ENCODE results near the gene IL1A.

IL1A gene

DNA sequence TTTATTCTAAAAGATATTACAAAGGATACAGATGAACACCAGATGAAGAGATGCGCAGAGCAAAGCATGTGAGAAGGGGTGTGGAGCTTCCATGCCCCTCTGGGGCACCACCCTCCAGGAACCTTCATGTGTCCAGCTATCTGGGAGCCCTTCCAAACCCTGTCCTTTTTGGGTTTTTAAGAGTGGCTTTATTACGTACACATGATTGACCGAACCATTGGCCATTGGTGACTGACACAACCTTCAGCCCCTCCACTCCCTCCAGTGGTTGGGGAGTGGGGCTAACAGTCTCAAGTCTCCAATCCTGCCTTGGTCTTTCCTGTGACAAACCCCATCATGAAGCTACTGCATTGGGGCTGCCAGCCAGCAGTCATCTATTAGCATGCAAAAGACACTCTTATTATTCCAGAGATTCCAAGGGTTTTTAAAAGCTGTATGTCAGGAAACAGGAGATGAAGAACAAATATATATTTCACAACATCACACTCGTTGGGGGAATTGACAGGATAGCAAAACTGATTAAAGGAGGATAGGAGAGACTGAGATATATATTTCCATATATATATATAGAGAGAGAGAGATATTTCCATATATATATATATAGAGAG, 32.9 kb upstream of the IL1A start:
- no peak for DNase-seq

DNA sequence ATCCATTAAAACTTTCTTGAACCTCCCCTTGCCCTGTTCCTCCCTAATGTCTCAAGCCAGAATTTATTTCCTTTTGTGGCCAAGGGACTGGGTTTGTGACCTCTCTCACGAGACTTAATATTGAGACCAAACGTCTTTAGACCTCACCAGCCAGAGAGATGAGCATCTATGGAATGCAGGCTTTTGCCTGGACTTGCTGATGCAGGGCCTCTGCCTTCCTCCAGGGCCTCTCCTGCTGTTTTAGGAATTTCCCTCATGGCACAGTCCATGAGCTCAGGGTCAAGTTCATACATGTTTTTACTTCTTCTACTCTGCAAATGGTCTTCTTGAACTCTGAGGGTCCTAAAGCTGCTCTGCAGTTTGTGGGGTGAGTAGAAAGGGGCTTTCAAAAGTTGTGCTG, 30.0 kb upstream of the IL1A start:
- DNase-seq, result no peak

DNA sequence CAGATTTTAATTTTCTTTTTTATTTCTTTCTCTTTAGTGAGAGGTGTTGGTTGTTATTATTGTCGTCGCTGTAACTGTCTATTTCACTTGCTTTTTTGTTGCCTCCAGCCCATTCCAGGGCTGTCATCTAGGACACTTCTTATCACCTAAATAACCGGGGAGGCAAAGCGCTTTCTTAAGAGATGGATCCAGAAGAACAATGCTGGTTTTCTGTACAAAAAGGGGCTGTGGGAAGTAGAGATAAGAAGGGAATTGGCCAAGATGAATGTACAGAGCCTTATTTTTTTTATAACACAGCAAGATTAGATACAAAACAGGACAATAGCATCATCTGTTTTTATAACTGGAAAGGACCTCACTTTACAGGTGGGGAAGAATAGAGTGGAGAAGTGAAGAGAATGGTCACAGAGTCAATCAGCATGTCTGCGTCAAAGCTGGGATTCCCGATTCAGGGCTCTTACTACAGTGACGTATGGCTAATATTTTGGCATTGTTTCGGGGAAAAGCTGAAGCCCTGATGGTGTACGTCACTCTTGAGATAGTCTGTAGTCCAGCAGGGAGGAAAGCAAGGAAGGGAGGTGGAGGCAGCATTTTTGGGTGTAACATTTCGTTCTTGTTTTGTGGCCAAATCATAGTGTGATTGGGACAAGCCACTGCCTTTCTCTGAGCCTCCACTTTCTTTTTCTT, 29.1 kb upstream of the IL1A start:
- no peak for DNase-seq

DNA sequence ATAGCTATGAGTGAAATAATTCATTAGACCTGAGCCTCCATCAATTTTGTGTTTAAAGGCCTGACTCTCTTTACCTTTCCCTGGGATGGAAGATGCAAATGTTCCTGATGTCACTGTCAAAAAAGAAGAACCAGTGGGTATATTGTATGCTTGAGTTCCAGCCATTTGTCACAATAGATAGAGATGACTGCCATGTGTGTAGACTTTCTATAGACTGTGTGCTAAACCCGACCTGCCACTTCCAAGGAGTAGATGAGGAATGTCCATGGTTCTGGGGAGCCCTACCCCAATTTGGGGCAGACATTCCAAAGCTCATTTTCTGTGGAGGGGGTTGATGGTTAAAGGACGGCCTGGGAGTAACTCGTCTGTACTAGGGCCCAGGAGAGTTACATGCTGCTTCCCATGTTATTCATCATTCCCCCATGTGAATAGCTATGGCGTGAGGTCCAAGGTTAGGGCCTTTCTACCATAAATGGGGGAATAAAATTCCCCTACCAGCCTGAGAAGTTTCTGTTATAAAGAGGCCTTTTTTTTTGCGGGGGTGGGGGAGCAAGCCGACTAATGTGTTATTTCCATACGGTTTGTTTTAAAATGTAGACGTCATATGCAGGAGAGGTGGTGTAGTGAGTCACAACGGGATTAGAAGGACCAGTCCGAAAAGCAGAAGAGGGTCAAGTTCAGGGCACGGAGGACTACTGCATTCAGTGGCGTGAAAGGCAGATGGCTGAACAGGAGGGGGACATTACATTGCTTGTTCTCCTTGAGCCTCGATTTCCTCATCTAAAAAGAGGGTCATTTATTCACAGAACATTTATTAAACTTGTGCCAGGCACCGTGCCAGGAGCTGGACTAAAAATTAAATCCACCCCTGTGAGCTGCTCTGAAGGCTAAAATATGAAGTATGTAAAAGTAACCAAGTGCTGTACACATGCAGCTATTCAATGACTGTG, 28.3 kb upstream of the IL1A start:
- DNase-seq, result no peak

DNA sequence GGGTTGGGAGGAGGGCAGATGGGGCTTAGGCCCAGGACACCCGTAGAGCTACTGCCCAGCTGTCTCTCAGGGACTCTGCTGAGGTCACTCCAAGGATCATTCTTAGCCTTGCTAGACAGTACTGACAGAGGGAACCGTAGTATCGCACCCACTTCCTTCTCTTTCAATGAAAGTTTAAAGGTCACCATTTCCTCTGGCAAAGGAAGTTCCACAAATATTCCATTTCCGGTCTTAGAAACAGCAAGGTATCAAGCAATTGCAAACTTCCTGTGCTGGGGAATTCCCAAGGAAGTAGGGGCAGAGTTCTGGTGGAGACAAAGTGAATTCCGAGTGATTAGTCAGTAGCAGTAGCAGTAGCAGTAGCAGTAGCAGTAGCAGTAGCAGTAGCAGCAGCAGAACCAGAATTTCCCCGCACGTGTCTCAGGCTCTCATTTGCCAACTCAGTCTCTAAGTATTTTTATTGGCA, 27.6 kb upstream of the IL1A start:
- no peak for DNase-seq

DNA sequence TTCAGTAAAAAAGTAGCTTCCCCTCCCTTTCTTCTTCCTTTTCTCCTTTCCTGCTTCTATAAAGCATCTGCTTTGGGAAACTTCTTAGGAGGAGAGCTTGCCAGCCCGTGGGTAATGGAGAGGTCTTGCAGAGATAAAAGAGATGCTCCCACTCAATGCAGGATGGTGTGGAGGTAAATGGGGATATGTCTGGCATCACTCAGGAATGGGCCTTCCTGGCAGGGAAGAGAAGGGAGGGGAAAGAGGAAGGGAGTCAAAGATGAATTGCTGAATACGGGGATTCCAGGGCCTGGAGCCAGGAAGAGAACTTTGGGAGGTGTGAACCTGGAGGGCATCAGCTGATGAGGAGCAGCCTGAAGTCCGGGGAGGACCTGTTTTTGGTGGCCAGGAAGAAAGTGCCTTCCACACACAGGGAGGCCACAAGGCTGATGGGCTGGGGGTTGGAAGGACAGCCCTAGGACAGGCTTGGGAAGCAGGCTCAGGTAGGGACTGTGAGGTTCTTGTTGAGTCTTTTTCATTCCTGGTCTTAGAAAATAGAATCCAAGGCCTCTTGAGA, 27.1 kb upstream of the IL1A start:
- no peak for DNase-seq

DNA sequence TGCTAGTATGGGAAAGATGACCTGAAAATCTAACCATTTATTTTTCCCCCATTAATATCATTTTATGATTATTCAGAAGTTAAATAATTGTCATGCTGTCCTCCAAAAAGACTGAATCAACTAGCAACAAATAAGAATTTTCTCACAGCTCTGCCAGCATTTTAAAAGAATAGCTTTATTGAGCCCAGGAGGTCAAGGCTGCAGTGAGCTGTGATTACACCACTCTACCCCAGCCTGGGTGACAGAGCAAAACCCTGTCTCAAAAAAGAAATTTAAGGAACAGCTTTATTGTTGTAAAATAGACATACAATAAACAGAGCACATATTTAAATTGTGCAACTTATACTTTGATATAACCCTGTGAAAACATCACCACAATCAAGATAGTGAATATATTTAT, 24.8 kb upstream of the IL1A start:
- DNase-seq, result no peak

DNA sequence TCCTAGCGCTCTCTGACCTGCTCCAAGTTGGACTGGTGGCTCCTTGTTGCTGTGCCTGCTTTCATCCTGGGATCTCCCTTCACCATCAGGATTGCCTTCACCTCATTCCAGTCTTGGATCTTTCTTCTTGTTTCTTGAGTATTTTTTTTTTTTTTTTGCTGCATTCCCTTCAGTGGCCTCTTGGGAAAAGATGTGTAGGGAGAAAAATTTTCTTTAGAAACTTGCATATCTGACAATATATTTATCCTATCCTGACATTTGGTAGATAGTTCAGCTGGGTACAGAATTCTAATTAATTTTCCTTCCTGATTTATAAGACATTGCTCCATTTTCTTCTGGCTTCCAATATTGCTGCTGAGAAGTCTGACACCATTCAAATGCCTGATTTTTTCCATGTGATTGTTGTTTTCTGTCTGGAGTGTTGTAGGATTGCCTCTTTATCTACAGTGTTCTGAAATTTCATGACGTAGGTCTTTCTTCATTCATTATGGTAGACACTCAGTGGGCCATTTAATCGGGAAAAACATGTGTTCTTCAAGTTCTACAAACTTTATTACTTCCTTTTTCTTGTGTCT, 23.0 kb upstream of the IL1A start:
- DNase-seq, result no peak

DNA sequence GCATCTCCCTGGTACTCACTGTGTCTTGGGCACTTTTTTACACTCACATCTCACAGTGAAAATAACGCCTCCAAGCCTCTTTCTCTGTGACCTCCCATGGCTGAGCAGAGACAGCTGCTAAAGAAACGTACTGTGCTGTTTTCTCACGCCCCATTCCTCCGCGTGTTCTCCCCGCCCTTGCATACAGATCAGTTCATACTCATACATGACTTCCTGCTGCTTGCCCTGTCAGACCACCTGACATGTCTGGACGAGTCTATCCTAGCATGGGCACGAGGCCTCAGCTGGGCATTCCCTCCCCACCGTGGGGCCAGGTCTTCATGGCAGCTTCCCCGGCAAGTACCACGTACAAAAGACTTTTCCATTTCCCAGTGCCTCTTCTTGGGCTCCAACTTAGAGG, 21.2 kb upstream of the IL1A start:
- no peak for DNase-seq

DNA sequence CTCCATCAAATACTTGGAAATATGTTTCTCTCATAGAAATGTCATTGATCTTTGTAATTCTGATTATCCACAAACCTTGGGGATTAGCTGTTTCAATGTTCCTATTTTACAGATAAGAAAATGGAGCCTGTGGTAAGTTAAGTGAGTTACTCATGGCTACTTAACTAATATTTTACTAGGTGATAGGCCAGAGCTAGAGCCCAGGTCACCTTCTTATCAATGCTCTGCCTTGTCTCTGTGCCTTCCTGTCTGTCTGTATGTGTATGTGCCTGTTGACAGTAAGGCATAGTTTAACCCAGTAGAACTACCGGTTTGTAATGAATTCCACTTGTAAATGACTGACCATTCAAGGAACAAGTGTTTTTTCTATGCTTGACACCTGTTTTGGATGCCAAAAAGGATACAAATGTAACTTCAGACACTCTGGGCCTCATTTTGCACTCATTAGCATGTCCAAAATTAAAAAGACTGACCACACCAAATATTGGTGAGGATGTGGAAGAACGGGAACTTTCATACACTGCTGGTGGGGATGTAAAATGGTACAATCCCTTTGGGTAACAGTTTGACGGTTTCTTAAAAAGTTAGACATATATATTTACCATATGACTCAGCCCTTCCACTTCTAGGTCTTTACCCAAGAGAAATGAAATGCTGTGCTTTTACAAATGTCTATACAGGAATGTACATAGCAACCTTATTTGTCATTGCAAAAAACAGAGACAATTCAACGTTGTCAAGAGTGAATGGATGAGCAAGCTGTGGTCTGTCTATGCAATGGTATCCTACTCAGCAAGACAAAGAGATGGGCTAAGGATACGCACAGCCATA, 19.6 kb upstream of the IL1A start:
- DNase-seq, result no peak

DNA sequence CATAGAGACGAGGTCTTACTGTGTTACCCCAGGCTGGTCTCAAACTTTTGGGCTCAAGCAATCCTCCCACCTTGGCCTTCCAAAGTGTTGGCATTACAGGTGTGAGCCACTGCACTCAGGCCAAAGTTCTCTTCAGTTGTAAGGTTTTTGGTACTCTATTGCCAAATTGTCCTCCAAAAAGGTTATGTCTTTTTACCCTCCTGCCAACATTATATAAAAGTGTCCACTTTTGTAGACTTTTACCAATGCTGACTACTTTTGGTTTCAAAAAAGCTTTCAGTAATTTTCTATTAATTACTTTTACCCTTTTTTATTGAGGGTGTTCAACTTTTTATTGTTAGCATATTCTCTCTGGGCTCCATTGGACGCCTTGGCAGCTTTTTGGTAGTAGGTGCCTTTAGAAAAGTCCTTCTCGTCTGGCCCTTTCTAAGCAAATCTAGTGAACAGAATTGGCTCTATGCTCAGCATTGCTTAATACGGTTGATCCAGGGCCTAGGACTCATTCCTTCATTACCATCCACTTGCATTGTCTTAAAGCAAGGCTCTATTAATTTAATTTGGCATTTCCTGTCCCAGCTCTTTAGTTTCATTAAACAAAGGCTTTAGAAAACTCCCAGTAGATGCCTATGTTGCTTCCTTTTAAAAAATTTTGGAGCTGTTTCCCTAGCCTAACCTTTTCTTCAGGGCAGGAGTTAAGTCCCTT, 16.7 kb upstream of the IL1A start:
- DNase-seq, result no peak

DNA sequence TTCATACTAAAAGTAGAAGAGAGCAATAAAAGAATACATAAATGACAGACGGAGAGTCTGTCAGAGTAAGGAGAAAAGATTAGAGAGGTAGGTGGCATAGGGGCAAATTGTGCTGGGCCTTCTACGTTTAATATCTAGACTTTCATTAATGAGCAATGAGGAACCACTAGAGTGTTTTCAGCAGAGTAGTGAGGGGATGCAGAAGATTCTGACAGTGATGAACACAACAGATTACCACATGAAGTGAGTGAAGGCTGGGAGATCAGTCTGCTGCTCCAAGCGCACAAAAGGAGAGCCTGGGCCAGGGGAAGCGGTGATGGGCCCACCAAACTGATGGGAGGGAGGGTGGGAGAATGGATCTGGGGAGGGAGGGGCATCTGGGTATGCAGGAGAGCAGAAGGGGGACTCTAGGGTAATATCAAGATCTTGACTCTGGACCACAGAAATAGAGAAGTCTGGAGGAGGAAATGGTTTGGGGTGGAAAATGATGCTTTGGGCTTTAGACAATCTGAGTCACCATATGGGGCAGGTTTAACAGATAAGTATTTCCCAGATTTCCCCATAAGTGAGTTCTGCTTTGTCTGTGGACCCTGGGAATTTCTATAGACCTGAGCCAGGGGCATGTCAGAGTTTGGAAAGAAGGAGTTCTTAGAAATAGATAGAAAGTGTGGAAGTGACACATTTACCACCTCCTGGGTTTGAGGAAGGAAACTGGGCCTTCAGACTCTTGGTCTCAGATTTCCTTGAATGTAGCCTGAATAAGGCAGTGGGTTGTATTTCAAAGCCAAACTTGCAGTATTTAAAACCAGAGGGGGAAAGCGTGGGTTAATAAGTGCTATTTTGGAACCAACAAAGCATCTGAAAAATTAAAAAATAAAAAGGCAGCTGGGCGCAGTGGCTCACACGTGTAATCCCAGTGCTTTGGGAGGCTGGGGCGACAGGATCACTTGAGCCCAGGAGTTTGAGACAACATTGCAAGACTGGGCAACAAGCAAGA, 15.0 kb upstream of the IL1A start:
- DNase-seq, result no peak

DNA sequence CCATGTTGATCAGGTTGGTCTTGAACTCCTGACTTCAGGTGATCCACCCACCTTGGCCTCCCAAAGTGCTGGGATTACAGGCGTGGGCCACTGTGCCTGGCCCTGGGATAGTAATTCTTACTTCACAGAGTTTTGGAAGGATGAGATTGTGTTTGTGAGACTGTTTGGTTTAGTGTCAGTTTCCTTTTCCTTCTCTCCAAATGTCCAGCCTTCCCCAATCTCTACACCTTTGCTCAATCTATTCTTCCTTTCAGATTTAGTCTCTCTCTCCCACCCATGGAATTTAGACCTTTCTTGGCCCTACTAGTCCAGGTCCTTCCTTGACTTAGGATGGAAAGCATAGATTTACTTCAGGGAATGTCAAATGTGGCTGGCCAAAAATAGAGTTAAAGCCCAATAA, 12.2 kb upstream of the IL1A start:
- DNase-seq, result no peak

DNA sequence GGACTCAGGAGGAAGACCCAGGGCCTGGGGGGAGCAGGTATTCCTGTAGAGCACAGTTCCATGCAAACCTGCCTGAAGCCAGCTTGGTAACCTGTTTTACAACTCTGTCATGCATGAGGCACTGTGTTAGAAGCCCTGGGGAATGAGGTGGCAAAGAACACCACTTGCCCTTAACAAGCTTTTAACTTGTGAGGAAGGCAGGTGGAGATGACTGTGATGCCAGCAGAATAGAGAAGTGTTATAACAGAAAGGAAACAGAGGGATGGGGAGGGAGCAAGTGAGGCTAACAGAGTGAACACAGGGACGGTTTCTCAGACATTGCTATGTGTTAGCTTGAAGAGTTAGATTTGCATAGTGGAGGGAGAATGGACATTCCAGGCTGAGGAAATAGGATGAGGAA, 11.5 kb upstream of the IL1A start:
- DNase-seq, result no peak

DNA sequence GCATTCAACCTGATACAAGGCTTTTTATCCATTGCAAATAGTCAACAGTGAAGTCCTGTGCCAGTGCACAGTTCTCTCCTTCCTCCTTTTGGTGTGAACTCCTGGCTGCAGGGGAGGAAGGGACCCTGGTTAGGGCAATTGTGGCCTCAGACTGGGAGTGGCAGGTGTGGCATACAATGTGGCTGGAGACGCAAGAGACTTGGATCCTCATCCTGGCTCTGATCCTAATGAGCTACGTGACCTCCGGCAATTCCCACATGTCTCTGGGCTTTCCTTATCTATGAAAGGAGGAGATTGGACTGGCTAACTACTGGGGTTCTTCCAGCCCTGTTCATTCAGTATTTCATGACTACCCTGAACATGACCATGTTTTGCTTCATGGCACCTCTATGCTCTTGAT, 10.5 kb upstream of the IL1A start:
- DNase-seq, result no peak

DNA sequence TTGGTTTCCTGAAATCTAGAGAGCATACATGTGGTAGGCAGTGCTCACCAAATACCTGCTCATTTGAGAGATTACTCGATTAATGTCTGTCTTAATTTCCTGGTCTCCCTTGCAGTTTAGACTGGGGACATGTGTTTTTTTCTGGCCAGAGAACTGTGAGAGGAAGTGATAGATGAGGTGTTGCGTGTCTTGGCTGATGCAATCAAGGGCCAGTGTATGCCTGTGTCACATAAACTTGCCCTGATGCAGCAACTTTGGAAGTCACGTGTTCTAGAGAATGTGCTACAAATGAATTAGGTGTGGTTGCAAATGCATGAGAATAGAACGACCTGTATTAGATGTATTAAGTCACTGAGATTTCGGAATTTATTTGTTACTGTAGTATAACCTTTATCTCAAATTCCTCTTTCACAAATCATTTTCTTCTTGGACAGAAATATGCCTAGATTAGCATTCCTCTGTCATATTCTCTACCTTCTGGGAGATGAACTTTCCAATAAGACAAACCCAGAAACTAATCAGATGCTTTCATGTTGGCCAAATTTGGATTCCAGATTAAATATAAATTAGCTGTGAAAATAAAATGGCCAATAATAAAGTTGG, 9.9 kb upstream of the IL1A start:
- no peak for DNase-seq

DNA sequence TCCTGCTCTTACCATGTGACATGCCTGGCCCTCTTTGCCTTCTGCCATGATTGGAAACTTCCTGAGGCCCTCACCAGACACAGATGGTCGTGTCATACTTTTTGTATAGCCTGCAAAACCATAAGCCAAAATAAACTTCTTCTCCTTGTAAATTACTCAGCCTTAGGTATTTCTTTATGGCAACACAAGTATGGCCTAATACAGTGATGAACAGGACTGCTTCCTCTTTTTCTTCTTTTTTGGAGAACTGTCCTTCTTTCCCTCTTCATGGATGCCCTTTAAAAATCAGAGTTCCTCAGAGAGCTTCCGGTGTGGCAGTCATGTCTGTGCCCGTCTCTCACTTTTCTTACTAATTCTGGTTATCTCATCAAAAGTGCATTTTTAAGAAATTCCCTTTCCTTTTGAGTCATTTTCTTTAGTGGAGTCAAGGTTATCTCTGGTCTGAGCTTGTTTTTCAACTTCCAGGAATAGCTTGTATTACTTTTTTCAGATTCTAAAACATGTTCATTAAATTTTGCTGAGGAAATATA, 9.2 kb upstream of the IL1A start:
- no peak for DNase-seq

DNA sequence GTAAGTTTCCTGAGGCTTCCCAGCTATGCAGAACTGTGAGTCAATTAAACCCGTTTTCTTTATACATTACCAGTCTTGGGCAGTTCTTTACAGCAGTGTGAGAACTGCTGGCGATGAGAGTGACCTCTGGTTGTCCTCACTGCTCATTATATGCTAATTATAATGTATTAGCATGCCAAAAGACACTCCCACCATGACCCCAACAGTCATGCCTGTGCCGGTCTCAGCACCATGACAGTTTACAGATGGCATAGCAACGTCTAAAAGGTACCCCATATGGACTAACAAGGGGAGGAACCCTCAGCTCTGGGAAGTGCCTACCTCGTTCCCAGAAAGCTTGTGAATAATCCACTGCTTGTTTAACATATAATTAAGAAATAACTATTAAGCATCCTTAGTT, 8.1 kb upstream of the IL1A start:
- no peak for DNase-seq

DNA sequence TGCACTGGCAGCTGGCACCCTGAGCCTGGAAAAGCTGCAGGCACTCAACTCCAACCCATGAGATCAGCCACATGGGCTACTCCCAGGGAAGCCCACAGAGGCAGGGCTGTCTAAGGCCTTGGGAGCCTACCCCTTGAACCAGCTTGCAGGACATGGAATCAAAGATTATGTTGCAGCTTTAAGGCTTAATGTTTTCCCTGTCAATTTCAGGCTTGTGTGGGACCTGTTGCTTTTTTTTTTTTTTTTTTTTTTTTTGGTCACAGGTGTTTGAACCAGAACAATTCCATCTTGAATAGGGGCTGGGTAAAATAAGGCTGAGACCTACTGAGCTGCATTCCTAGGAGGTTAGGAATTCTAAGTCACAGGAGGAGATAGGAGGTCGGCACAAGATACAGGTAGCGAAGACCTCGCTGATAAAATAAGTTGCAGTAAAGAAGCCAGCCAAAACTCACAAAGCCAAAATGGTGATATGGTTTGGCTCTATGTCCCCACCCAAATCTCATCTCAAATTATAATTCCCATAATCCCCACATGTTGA, 7.5 kb upstream of the IL1A start:
- no peak for DNase-seq
